Endodermal cell (in vitro differentiated cells): ENCODE results near the gene MRPL12. TPM values are rescaled to one million over a fixed set of nuclear protein-coding genes. Genes with fewer than 3 reads are reported as not detected.

Source experiments
- DNase-seq: peaks from one replicate; pipeline ENCODE4 v3.0.0-alpha.2; 2017
- H3K27ac ChIP-seq: 2 replicates; pipeline ENCODE4 v1.5.1; 2013; ENCODE audit warnings: mild to moderate bottlenecking, low read depth, low read length, moderate library complexity
- H3K27me3 ChIP-seq: 2 replicates; pipeline ENCODE4 v1.6.1; 2013; ENCODE audit warnings: mild to moderate bottlenecking, low read length, moderate library complexity; ENCODE audit not compliant: insufficient read depth, control insufficient read depth, poor library complexity, severe bottlenecking
- H3K36me3 ChIP-seq: 2 replicates; pipeline ENCODE4 v1.7.0; 2013; ENCODE audit warnings: mild to moderate bottlenecking, low read length, moderate library complexity; ENCODE audit not compliant: control insufficient read depth, insufficient read depth
- H3K4me1 ChIP-seq: one replicate; pipeline ENCODE4 v1.7.0; 2013; ENCODE audit warnings: low read length; ENCODE audit not compliant: control insufficient read depth, insufficient read depth
- H3K4me3 ChIP-seq: 2 replicates; pipeline ENCODE4 v1.5.1; 2013; ENCODE audit warnings: mild to moderate bottlenecking, low read length, moderate library complexity
- H3K9ac ChIP-seq: 2 replicates; pipeline ENCODE4 v1.6.1; 2013; ENCODE audit warnings: mild to moderate bottlenecking, low read length, moderate library complexity; ENCODE audit not compliant: poor library complexity, severe bottlenecking; ENCODE audit errors: extremely low read depth
- H3K9me3 ChIP-seq: 2 replicates; pipeline ENCODE4 v1.6.1; 2013; ENCODE audit warnings: mild to moderate bottlenecking, low read length, moderate library complexity; ENCODE audit not compliant: control insufficient read depth
- H3K27ac Mint-ChIP-seq: 2 replicates; pipeline ENCODE4 v1.8.0; 2020; ENCODE audit warnings: mixed read lengths
- H3K27me3 Mint-ChIP-seq: 2 replicates; pipeline ENCODE4 v1.8.0; 2021; ENCODE audit warnings: mild to moderate bottlenecking, mixed read lengths; ENCODE audit not compliant: insufficient read depth
- H3K36me3 Mint-ChIP-seq: 2 replicates; pipeline ENCODE4 v1.8.0; 2020; ENCODE audit warnings: low read depth, mixed read lengths
- H3K4me1 Mint-ChIP-seq: 2 replicates; pipeline ENCODE4 v1.8.0; 2020; ENCODE audit warnings: mixed read lengths
- H3K4me3 Mint-ChIP-seq: 2 replicates; pipeline ENCODE4 v1.8.0; 2020; ENCODE audit warnings: mild to moderate bottlenecking, moderate library complexity, mixed read lengths
- H3K9me3 Mint-ChIP-seq: 2 replicates; pipeline ENCODE4 v1.8.0; 2020; ENCODE audit warnings: mild to moderate bottlenecking, mixed read lengths
- CTCF ChIP-seq: fragments of 200-600 bp; sonication (generic); conservative IDR thresholded peaks from 2 replicates; pipeline ENCODE4 v1.5.0; 2021; ENCODE audit warnings: antibody characterized with exemption, mild to moderate bottlenecking
- WGBS, 2 experiments: methylation state at CpG; one replicate each; pipeline versions ENCODE4 v1.1.5 to v1.1.7; 2013; ENCODE audit warnings: missing lambda C conversion rate in 2 of 2, mixed read lengths in 1 of 2; ENCODE audit not compliant: insufficient coverage in 1 of 2, insufficient read length in 1 of 2; 5-methylcytosine and 5-hydroxymethylcytosine counted together
- total RNA-seq, 2 donors: library from RNA; stranded (reverse); fragmentation: NEBNext Ultra II Directional in 1 of 2; extraction: Animal tissue kit (Norgen Biotek cat#: 25700) in 1 of 2; gene quantifications; 2 replicates in 1 of 2; 3 replicates in 1 of 2; pipeline ENCODE4 v1.2.1, GENCODE V29; 2021

MRPL12 gene
- total RNA-seq, 2 donors from 2014 or later, result 99.4 to 105 TPM

DNA sequence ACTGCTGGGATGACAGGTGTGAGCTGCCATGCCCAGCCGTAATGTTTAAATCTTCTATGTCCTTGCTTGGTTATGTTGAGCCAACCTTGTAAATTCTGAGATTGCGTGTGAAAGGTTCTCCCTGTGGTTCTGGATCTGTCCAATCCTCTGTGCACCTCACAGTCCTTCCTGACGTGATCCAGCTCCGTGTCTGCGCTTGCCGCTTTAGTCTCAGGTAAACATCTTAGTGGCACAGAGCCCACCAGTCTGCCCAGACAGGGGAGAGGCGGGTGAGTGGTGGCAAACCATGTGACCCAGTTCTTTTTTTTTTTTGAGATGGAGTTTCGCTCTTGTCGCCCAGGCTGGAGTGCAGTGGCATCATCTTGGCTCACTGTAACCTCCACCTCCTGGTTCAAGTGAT is 22.8 kb downstream of the MRPL12 start:
- H3K36me3 Mint-ChIP-seq, result no peaks in the 10 kb centered on the region
- Histone ChIP-seq H3K36me3 (no peaks in the 10 kb centered on the region), H3K4me1 (no peaks in the 10 kb centered on the region), H3K27me3 (no peaks in the 10 kb centered on the region), H3K9me3 (no peaks in the 10 kb centered on the region), H3K9ac (no peak overlapping the region), H3K27ac (no peak overlapping the region), H3K4me3 (no peak overlapping the region)
- H3K4me1 Mint-ChIP-seq, result peaks cover 6% of the 10 kb centered on the region
- no peaks in the 10 kb centered on the region for H3K9me3 Mint-ChIP-seq
- 89 to 93% methylated on average over 7 to 9 of the region's 9 CpGs for WGBS, 2 experiments
- H3K4me3 Mint-ChIP-seq, result no peak overlapping the region
- DNase-seq, result no peak
- H3K27ac Mint-ChIP-seq, result no peak overlapping the region
- no peaks in the 10 kb centered on the region for H3K27me3 Mint-ChIP-seq
- no peak for TF ChIP-seq CTCF

DNA sequence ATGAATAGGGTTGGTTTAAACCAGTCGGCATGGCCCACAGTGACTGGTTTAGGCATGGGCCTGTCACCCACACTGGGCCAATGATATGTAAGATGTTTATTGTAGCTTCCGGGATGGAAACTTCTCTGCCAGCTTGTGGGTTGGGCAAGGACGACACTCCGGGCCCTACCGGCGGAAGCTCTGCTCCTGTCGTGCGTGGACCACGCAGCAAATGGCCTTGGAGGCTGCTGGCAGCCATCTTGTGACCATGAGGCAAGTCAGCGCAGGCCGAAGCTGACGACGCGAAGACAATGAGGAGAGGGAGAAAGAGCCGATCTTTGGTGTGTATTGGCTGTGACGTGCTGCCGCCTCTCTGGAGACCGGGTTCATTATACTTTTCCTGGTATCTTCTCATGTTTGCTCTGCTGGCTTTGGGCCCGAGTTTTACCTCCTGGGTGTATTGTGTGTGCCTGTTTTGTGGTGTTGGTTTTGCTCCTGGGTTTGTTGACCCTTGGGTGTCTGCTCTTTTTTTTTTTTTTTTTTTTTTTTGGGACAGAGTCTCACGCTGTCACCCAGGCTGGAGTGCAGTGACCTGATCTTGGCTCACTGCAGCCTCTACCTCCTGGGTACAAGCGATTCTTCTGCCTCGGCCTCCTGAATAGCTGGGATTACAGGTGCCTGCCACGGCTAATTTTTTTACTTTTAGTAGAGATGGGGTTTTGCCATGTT is 24.3 kb downstream of the MRPL12 start:
- WGBS, 2 experiments, result 93 to 96% methylated on average over 16 to 23 of the region's 23 CpGs
- TF ChIP-seq CTCF, result no peak

GRCh38 chr17:81733507-81734404 is 30.6 kb downstream of the MRPL12 start:
- TF ChIP-seq CTCF, result peak; percentile 94
- no peak overlapping the region for H3K9ac ChIP-seq
- H3K36me3 ChIP-seq, result no peaks in the 10 kb centered on the region
- no peak overlapping the region for H3K4me3 ChIP-seq
- H3K4me1 ChIP-seq, result no peaks in the 10 kb centered on the region
- H3K4me3 Mint-ChIP-seq, result no peak overlapping the region
- peaks cover 7% of the 10 kb centered on the region for H3K27me3 Mint-ChIP-seq
- no peaks in the 10 kb centered on the region for H3K36me3 Mint-ChIP-seq
- H3K27ac ChIP-seq, result no peak overlapping the region
- peaks cover 2% of the 10 kb centered on the region for H3K4me1 Mint-ChIP-seq
- WGBS, 2 experiments, result 50 to 52% methylated on average over 21 to 32 of the region's 32 CpGs
- H3K9me3 Mint-ChIP-seq, result no peaks in the 10 kb centered on the region
- H3K27me3 ChIP-seq, result peaks cover 8% of the 10 kb centered on the region
- DNase-seq, result peak; percentile 98
- H3K27ac Mint-ChIP-seq, result no peak overlapping the region
- no peaks in the 10 kb centered on the region for H3K9me3 ChIP-seq

More for the DNA sequence above, 24.3 kb downstream of the MRPL12 start:
- H3K36me3 Mint-ChIP-seq, result no peaks in the 10 kb centered on the region
- Histone ChIP-seq H3K4me1 (no peaks in the 10 kb centered on the region), H3K9me3 (no peaks in the 10 kb centered on the region), H3K36me3 (no peaks in the 10 kb centered on the region), H3K9ac (no peak overlapping the region), H3K27me3 (no peaks in the 10 kb centered on the region), H3K27ac (no peak overlapping the region), H3K4me3 (no peak overlapping the region)
- peaks cover 6% of the 10 kb centered on the region for H3K4me1 Mint-ChIP-seq
- no peaks in the 10 kb centered on the region for H3K9me3 Mint-ChIP-seq
- no peak overlapping the region for H3K27ac Mint-ChIP-seq
- no peak overlapping the region for H3K4me3 Mint-ChIP-seq
- peak; percentile 61 for DNase-seq
- no peaks in the 10 kb centered on the region for H3K27me3 Mint-ChIP-seq
